GM12878 (cell line): Measurements from ENCODE around the gene PKMYT1. TPM values are rescaled to one million over a fixed set of nuclear protein-coding genes. Genes with fewer than 3 reads are reported as not detected.
A peak's percentile ranks its signal among the peaks of the same experiment; 100 is the strongest.

Experiments
- BACH1 ChIP-seq: fragments of 450-650 bp; IDR thresholded peaks from 2 replicates; pipeline ENCODE4 v1.6.1; 2017; ENCODE audit warnings: mild to moderate bottlenecking, borderline replicate concordance
- BCL11A ChIP-seq: IDR thresholded peaks from 2 replicates; pipeline ENCODE4 v1.6.1; 2011; ENCODE audit warnings: low read depth, low read length
- CBX3 ChIP-seq: fragments of 200-600 bp; sonication (generic); IDR thresholded peaks from 2 replicates; pipeline ENCODE4 v1.6.1; 2016; ENCODE audit warnings: low read depth, borderline replicate concordance
- CEBPB ChIP-seq, 2 experiments: fragments of 150-350 bp in 1 of 2; IDR thresholded peaks; 2 replicates each; pipeline ENCODE4 v1.6.1; 2012 to 2014; ENCODE audit warnings: low read depth in 2 of 2, low read length in 2 of 2, borderline replicate concordance in 1 of 2, inconsistent platforms in 1 of 2
- CHD2 ChIP-seq: IDR thresholded peaks from 2 replicates; pipeline ENCODE4 v1.6.1; 2011; ENCODE audit warnings: low read depth, low read length, improper control_type of control experiment, borderline replicate concordance
- EP300 ChIP-seq, 2 experiments: fragments of 150-350 bp in 1 of 2; IDR thresholded peaks; 2 replicates each; pipeline ENCODE4 v1.6.1; 2011 to 2012; ENCODE audit warnings: low read depth in 2 of 2, low read length in 2 of 2, borderline replicate concordance in 1 of 2, improper control_type of control experiment in 1 of 2, inconsistent platforms in 1 of 2; ENCODE audit not compliant: control insufficient read depth in 1 of 2
- FOXM1 ChIP-seq: IDR thresholded peaks from 2 replicates; pipeline ENCODE4 v1.6.1; 2012; ENCODE audit warnings: low read depth, mild to moderate bottlenecking, inconsistent platforms, low read length, moderate library complexity
- GATAD2B ChIP-seq: fragments of 450-650 bp; conservative IDR thresholded peaks from 2 replicates; pipeline ENCODE4 v1.6.1; 2017; ENCODE audit warnings: low read depth, mild to moderate bottlenecking, moderate library complexity
- HCFC1 ChIP-seq: fragments of 150-350 bp; IDR thresholded peaks from 2 replicates; pipeline ENCODE4 v1.6.1; 2014; ENCODE audit warnings: low read length
- HDAC2 ChIP-seq: fragments of 200-600 bp; sonication (generic); IDR thresholded peaks from 2 replicates; pipeline ENCODE4 v1.6.1; 2017
- JUND ChIP-seq: IDR thresholded peaks from 2 replicates; pipeline ENCODE4 v1.6.1; 2012; ENCODE audit warnings: low read depth, mild to moderate bottlenecking, low read length, improper control_type of control experiment, moderate library complexity
- KLF5 ChIP-seq: fragments of 450-650 bp; IDR thresholded peaks from 2 replicates; pipeline ENCODE4 v1.6.1; 2014; ENCODE audit warnings: mild to moderate bottlenecking; ENCODE audit not compliant: partially characterized antibody
- MAX ChIP-seq: IDR thresholded peaks from 2 replicates; pipeline ENCODE4 v1.6.1; 2012; ENCODE audit warnings: low read depth, low read length, improper control_type of control experiment
- MYC ChIP-seq: IDR thresholded peaks from 2 replicates; pipeline ENCODE4 v1.6.1; 2011; ENCODE audit warnings: mild to moderate bottlenecking, low read length, moderate library complexity, inconsistent platforms; ENCODE audit not compliant: insufficient read depth, insufficient replicate concordance, insufficient read length, severe bottlenecking
- NFIC ChIP-seq: IDR thresholded peaks from 2 replicates; pipeline ENCODE4 v1.6.1; 2012; ENCODE audit warnings: low read depth, mild to moderate bottlenecking, inconsistent platforms, low read length, moderate library complexity
- NRF1 ChIP-seq: conservative IDR thresholded peaks from 2 replicates; pipeline ENCODE4 v1.6.1; 2011; ENCODE audit warnings: mild to moderate bottlenecking, low read depth, low read length, improper control_type of control experiment
- PAX8 ChIP-seq: fragments of 450-650 bp; IDR thresholded peaks from 2 replicates; pipeline ENCODE4 v1.6.1; 2017; ENCODE audit warnings: mild to moderate bottlenecking, moderate library complexity
- POLR2AphosphoS5 ChIP-seq: IDR thresholded peaks from 2 replicates; pipeline ENCODE4 v1.6.1; 2011; ENCODE audit warnings: mild to moderate bottlenecking, low read length, inconsistent platforms
- SIX5 ChIP-seq: IDR thresholded peaks from 2 replicates; pipeline ENCODE4 v1.6.1; 2011; ENCODE audit warnings: mild to moderate bottlenecking, low read depth, low read length, moderate library complexity; ENCODE audit not compliant: severe bottlenecking
- SMC3 ChIP-seq: IDR thresholded peaks from 2 replicates; pipeline ENCODE4 v1.6.1; 2011; ENCODE audit warnings: low read length, improper control_type of control experiment, borderline replicate concordance
- SPI1 ChIP-seq: IDR thresholded peaks from 2 replicates; pipeline ENCODE4 v1.6.1; 2011; ENCODE audit warnings: low read depth, mild to moderate bottlenecking, low read length, moderate library complexity, borderline replicate concordance; ENCODE audit not compliant: insufficient read depth
- SREBF2 ChIP-seq: IDR thresholded peaks from 2 replicates; pipeline ENCODE4 v1.6.1; 2012; ENCODE audit warnings: mild to moderate bottlenecking, low read length
- SRF ChIP-seq, 2 experiments: IDR thresholded peaks; 2 replicates each; pipeline ENCODE4 v1.6.1; 2011; ENCODE audit warnings: low read depth in 2 of 2, low read length in 2 of 2, mild to moderate bottlenecking in 1 of 2, moderate library complexity in 1 of 2
- STAT3 ChIP-seq: IDR thresholded peaks from 2 replicates; pipeline ENCODE4 v1.6.1; 2011; ENCODE audit warnings: low read depth, low read length, improper control_type of control experiment
- TCF3 ChIP-seq: IDR thresholded peaks from 2 replicates; pipeline ENCODE4 v1.6.1; 2012; ENCODE audit warnings: low read depth, mild to moderate bottlenecking, low read length, borderline replicate concordance; ENCODE audit not compliant: insufficient read depth
- ZNF384 ChIP-seq: IDR thresholded peaks from 2 replicates; pipeline ENCODE4 v1.6.1; 2012; ENCODE audit warnings: low read depth, mild to moderate bottlenecking, low read length, improper control_type of control experiment, borderline replicate concordance
- polyA plus RNA-seq, 11 experiments: library from polyadenylated mRNA; depleted of rRNA in 4 of 11; unstranded in 6 of 11; stranded (reverse) in 5 of 11; fragments of >200 nt; fragmentation: Nextera tagmentation in 4 of 11; fragmentation: Illumina TruSeq in 1 of 11; extraction: Ambion mirVana in 4 of 11; extraction: Trizol in 1 of 11; gene quantifications; 1 replicate in 1 of 11; 2 replicates in 10 of 11; pipeline versions ENCODE4 v1.2.1 to v1.2.3, GENCODE V29; 2011 to 2016; ENCODE audit warnings: inconsistent platforms in 2 of 11, missing spikeins in 2 of 11, low read depth in 1 of 11
- total RNA-seq, 4 experiments: library from RNA; depleted of rRNA in 3 of 4; stranded (reverse); fragments of >200 nt in 3 of 4; fragmentation: Illumina TruSeq in 1 of 4; extraction: Trizol in 1 of 4; gene quantifications; 2 replicates each; pipeline versions ENCODE4 v1.2.1 to v1.2.3, GENCODE V29; 2013 to 2021
- TF ChIP-seq, protein P1 (sequence below): IDR thresholded peaks from 2 replicates; pipeline ENCODE4 v1.6.1; 2011; ENCODE audit warnings: low read depth, mild to moderate bottlenecking, low read length, moderate library complexity, borderline replicate concordance; ENCODE audit errors: extremely low read depth
- TF ChIP-seq, protein P2 (sequence below): IDR thresholded peaks from 2 replicates; pipeline ENCODE4 v1.6.1; 2012; ENCODE audit warnings: mild to moderate bottlenecking, low read depth, low read length

The PKMYT1 gene
- total and polyA plus RNA-seq, 10 of the 15 experiments (the other 5 are each of a cell fraction or from before 2014, with no cell fraction given): 4.6 to 101 (median 29.9) TPM

- TF ChIP-seq, protein P1, sequence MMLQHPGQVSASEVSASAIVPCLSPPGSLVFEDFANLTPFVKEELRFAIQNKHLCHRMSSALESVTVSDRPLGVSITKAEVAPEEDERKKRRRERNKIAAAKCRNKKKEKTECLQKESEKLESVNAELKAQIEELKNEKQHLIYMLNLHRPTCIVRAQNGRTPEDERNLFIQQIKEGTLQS: no peak
- TF ChIP-seq SREBF2 (no peak), HDAC2 (no peak), SRF (IDR thresholded peaks at IDR 0.05; ENCODE audit: low read depth in 2 of 2, low read length in 2 of 2) (no peak), GATAD2B (no peak), MAX (no peak), STAT3 (no peak), PAX8 (no peak), NFIC (no peak), JUND (no peak; the same call in 1 of the 2 replicates), ZNF384 (peak; percentile 52; the same call in 1 of the 2 replicates), BACH1 (no peak), BCL11A (no peak), SIX5 (no peak), SMC3 (peak; percentile 57), FOXM1 (no peak), NRF1 (peak; percentile 49), KLF5 (no peak), CBX3 (no peak), HCFC1 (0 out of 2 replicates have a peak, but pooled peaks have one; percentile 23), CHD2 (peak; percentile 93), MYC (no peak), CEBPB (IDR thresholded peaks at IDR 0.05; ENCODE audit: borderline replicate concordance in 1 of 2, low read depth in 2 of 2, low read length in 2 of 2) (no peak), TCF3 (peak; percentile 70; the same call in 1 of the 2 replicates), SPI1 (no peak), POLR2AphosphoS5 (no peak), EP300 (IDR thresholded peaks at IDR 0.05; ENCODE audit: borderline replicate concordance in 1 of 2, control insufficient read depth in 1 of 2, low read depth in 2 of 2, low read length in 2 of 2) (no peak)
- TF ChIP-seq, protein P2, sequence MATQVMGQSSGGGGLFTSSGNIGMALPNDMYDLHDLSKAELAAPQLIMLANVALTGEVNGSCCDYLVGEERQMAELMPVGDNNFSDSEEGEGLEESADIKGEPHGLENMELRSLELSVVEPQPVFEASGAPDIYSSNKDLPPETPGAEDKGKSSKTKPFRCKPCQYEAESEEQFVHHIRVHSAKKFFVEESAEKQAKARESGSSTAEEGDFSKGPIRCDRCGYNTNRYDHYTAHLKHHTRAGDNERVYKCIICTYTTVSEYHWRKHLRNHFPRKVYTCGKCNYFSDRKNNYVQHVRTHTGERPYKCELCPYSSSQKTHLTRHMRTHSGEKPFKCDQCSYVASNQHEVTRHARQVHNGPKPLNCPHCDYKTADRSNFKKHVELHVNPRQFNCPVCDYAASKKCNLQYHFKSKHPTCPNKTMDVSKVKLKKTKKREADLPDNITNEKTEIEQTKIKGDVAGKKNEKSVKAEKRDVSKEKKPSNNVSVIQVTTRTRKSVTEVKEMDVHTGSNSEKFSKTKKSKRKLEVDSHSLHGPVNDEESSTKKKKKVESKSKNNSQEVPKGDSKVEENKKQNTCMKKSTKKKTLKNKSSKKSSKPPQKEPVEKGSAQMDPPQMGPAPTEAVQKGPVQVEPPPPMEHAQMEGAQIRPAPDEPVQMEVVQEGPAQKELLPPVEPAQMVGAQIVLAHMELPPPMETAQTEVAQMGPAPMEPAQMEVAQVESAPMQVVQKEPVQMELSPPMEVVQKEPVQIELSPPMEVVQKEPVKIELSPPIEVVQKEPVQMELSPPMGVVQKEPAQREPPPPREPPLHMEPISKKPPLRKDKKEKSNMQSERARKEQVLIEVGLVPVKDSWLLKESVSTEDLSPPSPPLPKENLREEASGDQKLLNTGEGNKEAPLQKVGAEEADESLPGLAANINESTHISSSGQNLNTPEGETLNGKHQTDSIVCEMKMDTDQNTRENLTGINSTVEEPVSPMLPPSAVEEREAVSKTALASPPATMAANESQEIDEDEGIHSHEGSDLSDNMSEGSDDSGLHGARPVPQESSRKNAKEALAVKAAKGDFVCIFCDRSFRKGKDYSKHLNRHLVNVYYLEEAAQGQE: no peak
Observed at GRCh38 chr16:3003582-3004270, 23.5 kb upstream of the PKMYT1 start (continued).
